ENCODE results near the gene AQP9.

AQP9 gene

GRCh38 chr15:58139276-58139988 is 1.3 kb downstream of the AQP9 start:
- Histone ChIP-seq H3K36me3 (ENCODE audit: control insufficient read depth in 2 of 2, insufficient read depth in 2 of 2, low read length in 2 of 2) (no peaks in the 10 kb centered on the region), H3K27ac (ENCODE audit: low read depth in 2 of 2, low read length in 2 of 2) (no peak overlapping the region), H3K9me3 (ENCODE audit: control insufficient read depth in 2 of 2, low read length in 2 of 2) (no peaks in the 10 kb centered on the region), H3K4me1 (ENCODE audit: control insufficient read depth in 2 of 2, insufficient read depth in 2 of 2, low read length in 2 of 2) (no peaks in the 10 kb centered on the region), H3K4me3 (ENCODE audit: low read length in 2 of 2) (no peak overlapping the region), H3K27me3 (ENCODE audit: control insufficient read depth in 2 of 2, insufficient read depth in 2 of 2, low read length in 2 of 2) (peaks cover 2 to 5% of the 10 kb centered on the region in 2 donors), H3K9ac (ENCODE audit: low read depth in 1 of 2, low read length in 2 of 2) (no peak overlapping the region)

- Histone ChIP-seq H3K9ac (ENCODE audit: low read depth in 1 of 2, low read length in 2 of 2) (no peak overlapping the region), H3K4me1 (ENCODE audit: control insufficient read depth in 2 of 2, insufficient read depth in 2 of 2, low read length in 2 of 2) (no peaks in the 10 kb centered on the region), H3K27me3 (ENCODE audit: control insufficient read depth in 2 of 2, insufficient read depth in 2 of 2, low read length in 2 of 2) (peaks cover 2 to 5% of the 10 kb centered on the region in 2 donors), H3K36me3 (ENCODE audit: control insufficient read depth in 2 of 2, insufficient read depth in 2 of 2, low read length in 2 of 2) (no peaks in the 10 kb centered on the region), H3K9me3 (ENCODE audit: control insufficient read depth in 2 of 2, low read length in 2 of 2) (no peaks in the 10 kb centered on the region), H3K27ac (ENCODE audit: low read depth in 2 of 2, low read length in 2 of 2) (no peak overlapping the region), H3K4me3 (ENCODE audit: low read length in 2 of 2) (no peak overlapping the region)
These were observed 1.9 kb downstream of the AQP9 start for GRCh38 chr15:58139989-58140522.

DNA sequence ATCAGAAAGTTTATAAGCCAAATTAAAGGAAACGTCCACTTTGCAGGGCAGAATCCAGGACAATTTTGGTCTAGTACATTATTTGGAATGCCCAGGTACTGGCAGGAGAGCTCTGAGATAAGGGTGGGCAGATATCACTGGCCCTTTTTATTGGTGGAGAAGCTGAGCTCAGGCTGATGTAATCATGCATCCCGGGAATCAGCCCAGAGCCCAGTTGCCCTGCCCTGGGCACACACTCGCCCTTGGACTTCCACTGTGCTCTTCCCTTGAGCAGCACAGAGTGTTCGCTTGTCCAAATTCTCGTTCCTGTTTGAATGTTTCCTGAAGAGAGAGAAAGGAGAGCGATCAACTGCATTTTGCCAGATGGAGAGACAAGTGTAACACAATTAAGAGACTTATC is 3.7 kb downstream of the AQP9 start:
- H3K4me3 ChIP-seq (ENCODE audit: low read length in 2 of 2) = no peak overlapping the region
- H3K27ac ChIP-seq (ENCODE audit: low read depth in 2 of 2, low read length in 2 of 2) = no peak overlapping the region
- no peaks in the 10 kb centered on the region for H3K4me1 ChIP-seq (ENCODE audit: control insufficient read depth in 2 of 2, insufficient read depth in 2 of 2, low read length in 2 of 2)
- H3K27me3 ChIP-seq (ENCODE audit: control insufficient read depth in 2 of 2, insufficient read depth in 2 of 2, low read length in 2 of 2) = peaks cover under 1 to 5% of the 10 kb centered on the region in 2 donors
- H3K36me3 ChIP-seq (ENCODE audit: control insufficient read depth in 2 of 2, insufficient read depth in 2 of 2, low read length in 2 of 2) = no peaks in the 10 kb centered on the region
- no peak overlapping the region for H3K9ac ChIP-seq (ENCODE audit: low read depth in 1 of 2, low read length in 2 of 2)
- no peaks in the 10 kb centered on the region for H3K9me3 ChIP-seq (ENCODE audit: control insufficient read depth in 2 of 2, low read length in 2 of 2)

DNA sequence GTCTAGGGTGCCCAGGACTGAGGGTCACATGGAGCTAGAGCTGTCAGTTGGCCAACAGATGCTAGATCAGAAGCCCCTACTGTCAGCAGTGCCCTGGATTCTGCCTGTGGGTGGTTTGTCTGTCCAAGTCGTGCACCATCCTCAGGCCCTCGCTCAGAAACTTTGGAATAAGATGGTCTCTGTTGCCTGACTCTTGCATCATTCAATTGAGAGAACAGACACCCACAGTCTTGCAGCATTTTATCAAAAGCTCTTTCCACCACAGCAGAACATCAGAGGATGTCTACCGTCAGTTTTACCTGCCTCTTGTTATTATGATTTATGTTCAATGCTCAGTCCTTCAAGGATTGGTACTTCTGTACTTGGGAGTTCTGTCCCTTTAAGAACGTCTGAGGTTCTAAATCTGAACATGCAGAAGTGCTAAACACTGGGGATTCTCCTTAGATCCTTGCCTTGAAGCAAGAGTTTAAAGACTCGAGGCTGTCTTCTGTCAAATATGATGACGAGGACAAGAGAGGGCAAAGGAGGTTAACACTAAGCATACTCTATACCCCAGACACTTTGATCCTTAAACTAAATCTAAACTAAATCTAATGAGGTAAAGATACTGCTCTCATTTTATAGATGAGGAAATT is 4.8 kb downstream of the AQP9 start:
- H3K9me3 ChIP-seq (ENCODE audit: control insufficient read depth in 2 of 2, low read length in 2 of 2) = no peaks in the 10 kb centered on the region
- no peaks in the 10 kb centered on the region for H3K36me3 ChIP-seq (ENCODE audit: control insufficient read depth in 2 of 2, insufficient read depth in 2 of 2, low read length in 2 of 2)
- peaks cover 0 to 5% of the 10 kb centered on the region in 2 donors for H3K27me3 ChIP-seq (ENCODE audit: control insufficient read depth in 2 of 2, insufficient read depth in 2 of 2, low read length in 2 of 2)
- H3K27ac ChIP-seq (ENCODE audit: low read depth in 2 of 2, low read length in 2 of 2) = no peak overlapping the region
- H3K4me3 ChIP-seq (ENCODE audit: low read length in 2 of 2) = no peak overlapping the region
- no peaks in the 10 kb centered on the region for H3K4me1 ChIP-seq (ENCODE audit: control insufficient read depth in 2 of 2, insufficient read depth in 2 of 2, low read length in 2 of 2)
- no peak overlapping the region for H3K9ac ChIP-seq (ENCODE audit: low read depth in 1 of 2, low read length in 2 of 2)

DNA sequence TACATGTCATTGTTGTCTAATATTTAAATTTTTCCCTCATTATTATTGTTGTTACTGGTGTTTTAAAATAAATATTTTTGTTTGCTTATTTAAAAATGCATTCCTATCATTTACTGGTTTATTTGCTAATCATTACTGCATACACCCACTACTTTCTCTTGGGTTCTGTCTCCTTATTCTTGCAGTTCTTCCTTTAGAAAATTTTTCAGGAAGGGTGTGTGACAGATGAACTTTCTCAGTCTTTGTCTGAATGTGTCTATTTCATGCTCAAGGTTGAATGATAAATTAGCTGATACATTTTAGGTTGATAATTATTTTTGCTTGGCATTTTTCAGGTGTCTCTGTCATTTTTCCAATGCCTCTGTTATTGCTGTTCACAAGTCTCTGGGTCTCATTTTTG is 7.4 kb downstream of the AQP9 start:
- no peak overlapping the region for H3K4me3 ChIP-seq (ENCODE audit: low read length in 2 of 2)
- H3K27ac ChIP-seq (ENCODE audit: low read depth in 2 of 2, low read length in 2 of 2) = no peak overlapping the region
- no peaks in the 10 kb centered on the region for H3K4me1 ChIP-seq (ENCODE audit: control insufficient read depth in 2 of 2, insufficient read depth in 2 of 2, low read length in 2 of 2)
- peaks cover 0 to 3% of the 10 kb centered on the region in 2 donors for H3K27me3 ChIP-seq (ENCODE audit: control insufficient read depth in 2 of 2, insufficient read depth in 2 of 2, low read length in 2 of 2)
- H3K9ac ChIP-seq (ENCODE audit: low read depth in 1 of 2, low read length in 2 of 2) = no peak overlapping the region
- H3K36me3 ChIP-seq (ENCODE audit: control insufficient read depth in 2 of 2, insufficient read depth in 2 of 2, low read length in 2 of 2) = no peaks in the 10 kb centered on the region
- H3K9me3 ChIP-seq (ENCODE audit: control insufficient read depth in 2 of 2, low read length in 2 of 2) = no peaks in the 10 kb centered on the region

GRCh38 chr15:58146211-58146610 is 8.0 kb downstream of the AQP9 start:
- H3K27me3 ChIP-seq (ENCODE audit: control insufficient read depth in 2 of 2, insufficient read depth in 2 of 2, low read length in 2 of 2) = peaks cover 0 to 3% of the 10 kb centered on the region in 2 donors
- H3K27ac ChIP-seq (ENCODE audit: low read depth in 2 of 2, low read length in 2 of 2) = no peak overlapping the region
- H3K9me3 ChIP-seq (ENCODE audit: control insufficient read depth in 2 of 2, low read length in 2 of 2) = no peaks in the 10 kb centered on the region
- H3K36me3 ChIP-seq (ENCODE audit: control insufficient read depth in 2 of 2, insufficient read depth in 2 of 2, low read length in 2 of 2) = no peaks in the 10 kb centered on the region
- no peak overlapping the region for H3K9ac ChIP-seq (ENCODE audit: low read depth in 1 of 2, low read length in 2 of 2)
- H3K4me1 ChIP-seq (ENCODE audit: control insufficient read depth in 2 of 2, insufficient read depth in 2 of 2, low read length in 2 of 2) = no peaks in the 10 kb centered on the region
- H3K4me3 ChIP-seq (ENCODE audit: low read length in 2 of 2) = no peak overlapping the region

GRCh38 chr15:58146749-58147148 is 8.6 kb downstream of the AQP9 start:
- H3K27me3 ChIP-seq (ENCODE audit: control insufficient read depth in 2 of 2, insufficient read depth in 2 of 2, low read length in 2 of 2) = peaks cover 0 to 3% of the 10 kb centered on the region in 2 donors
- no peaks in the 10 kb centered on the region for H3K9me3 ChIP-seq (ENCODE audit: control insufficient read depth in 2 of 2, low read length in 2 of 2)
- H3K4me1 ChIP-seq (ENCODE audit: control insufficient read depth in 2 of 2, insufficient read depth in 2 of 2, low read length in 2 of 2) = no peaks in the 10 kb centered on the region
- no peaks in the 10 kb centered on the region for H3K36me3 ChIP-seq (ENCODE audit: control insufficient read depth in 2 of 2, insufficient read depth in 2 of 2, low read length in 2 of 2)
- no peak overlapping the region for H3K9ac ChIP-seq (ENCODE audit: low read depth in 1 of 2, low read length in 2 of 2)
- H3K4me3 ChIP-seq (ENCODE audit: low read length in 2 of 2) = no peak overlapping the region
- H3K27ac ChIP-seq (ENCODE audit: low read depth in 2 of 2, low read length in 2 of 2) = no peak overlapping the region

DNA sequence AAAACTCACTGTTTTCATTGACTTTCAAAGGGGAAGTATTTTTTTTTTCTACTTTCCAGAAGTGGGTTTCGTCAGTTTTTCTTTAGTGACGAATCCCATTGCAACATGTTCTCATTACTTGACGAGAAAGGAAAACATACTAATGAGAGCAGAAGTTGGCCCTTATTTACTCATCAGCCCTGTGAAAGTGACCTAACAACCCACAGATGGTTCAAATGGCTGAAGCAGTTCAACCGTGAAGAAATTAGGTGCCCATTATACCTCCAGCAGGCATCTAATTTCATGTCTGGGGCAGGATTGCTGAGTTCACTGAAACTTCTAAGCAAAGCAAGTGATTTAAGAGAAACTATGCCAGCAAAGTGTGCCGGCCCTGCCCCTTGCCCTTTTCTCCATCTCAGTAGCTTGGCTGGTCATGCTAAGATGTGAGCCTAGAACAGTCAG is 9.0 kb downstream of the AQP9 start:
- H3K4me1 ChIP-seq (ENCODE audit: control insufficient read depth in 2 of 2, insufficient read depth in 2 of 2, low read length in 2 of 2) = no peaks in the 10 kb centered on the region
- H3K9ac ChIP-seq (ENCODE audit: low read depth in 1 of 2, low read length in 2 of 2) = no peak overlapping the region
- H3K27ac ChIP-seq (ENCODE audit: low read depth in 2 of 2, low read length in 2 of 2) = no peak overlapping the region
- peaks cover 0 to 3% of the 10 kb centered on the region in 2 donors for H3K27me3 ChIP-seq (ENCODE audit: control insufficient read depth in 2 of 2, insufficient read depth in 2 of 2, low read length in 2 of 2)
- no peak overlapping the region for H3K4me3 ChIP-seq (ENCODE audit: low read length in 2 of 2)
- H3K36me3 ChIP-seq (ENCODE audit: control insufficient read depth in 2 of 2, insufficient read depth in 2 of 2, low read length in 2 of 2) = no peaks in the 10 kb centered on the region
- H3K9me3 ChIP-seq (ENCODE audit: control insufficient read depth in 2 of 2, low read length in 2 of 2) = no peaks in the 10 kb centered on the region

GRCh38 chr15:58148120-58148519 is 9.9 kb downstream of the AQP9 start:
- H3K9me3 ChIP-seq (ENCODE audit: control insufficient read depth in 2 of 2, low read length in 2 of 2) = no peaks in the 10 kb centered on the region
- no peak overlapping the region for H3K27ac ChIP-seq (ENCODE audit: low read depth in 2 of 2, low read length in 2 of 2)
- no peaks in the 10 kb centered on the region for H3K36me3 ChIP-seq (ENCODE audit: control insufficient read depth in 2 of 2, insufficient read depth in 2 of 2, low read length in 2 of 2)
- H3K27me3 ChIP-seq (ENCODE audit: control insufficient read depth in 2 of 2, insufficient read depth in 2 of 2, low read length in 2 of 2) = peaks cover 0 to 3% of the 10 kb centered on the region in 2 donors
- no peak overlapping the region for H3K9ac ChIP-seq (ENCODE audit: low read depth in 1 of 2, low read length in 2 of 2)
- no peaks in the 10 kb centered on the region for H3K4me1 ChIP-seq (ENCODE audit: control insufficient read depth in 2 of 2, insufficient read depth in 2 of 2, low read length in 2 of 2)
- no peak overlapping the region for H3K4me3 ChIP-seq (ENCODE audit: low read length in 2 of 2)

GRCh38 chr15:58148633-58149445 is 10.7 kb downstream of the AQP9 start:
- H3K36me3 ChIP-seq (ENCODE audit: control insufficient read depth in 2 of 2, insufficient read depth in 2 of 2, low read length in 2 of 2) = no peaks in the 10 kb centered on the region
- no peak overlapping the region for H3K9ac ChIP-seq (ENCODE audit: low read depth in 1 of 2, low read length in 2 of 2)
- H3K4me1 ChIP-seq (ENCODE audit: control insufficient read depth in 2 of 2, insufficient read depth in 2 of 2, low read length in 2 of 2) = no peaks in the 10 kb centered on the region
- H3K27ac ChIP-seq (ENCODE audit: low read depth in 2 of 2, low read length in 2 of 2) = no peak overlapping the region
- no peak overlapping the region for H3K4me3 ChIP-seq (ENCODE audit: low read length in 2 of 2)
- H3K9me3 ChIP-seq (ENCODE audit: control insufficient read depth in 2 of 2, low read length in 2 of 2) = no peaks in the 10 kb centered on the region
- peaks cover 0 to 3% of the 10 kb centered on the region in 2 donors for H3K27me3 ChIP-seq (ENCODE audit: control insufficient read depth in 2 of 2, insufficient read depth in 2 of 2, low read length in 2 of 2)
